Measurements from ENCODE around the gene MED26.

The MED26 gene

GRCh38 chr19:16613841-16614240 lies 14.2 kb downstream of the MED26 start:
- no peak for DNase-seq (ENCODE audit: low spot score)

- DNase-seq (ENCODE audit: low spot score), result no peak
These were observed 15.4 kb downstream of the MED26 start for GRCh38 chr19:16612636-16613035.

GRCh38 chr19:16611121-16611520 lies 16.9 kb downstream of the MED26 start:
- DNase-seq (ENCODE audit: low spot score), result no peak

- no peak for DNase-seq (ENCODE audit: low spot score)
These were observed 18.3 kb downstream of the MED26 start for GRCh38 chr19:16609511-16610200.

GRCh38 chr19:16608290-16608739 lies 19.7 kb downstream of the MED26 start:
- DNase-seq (ENCODE audit: low spot score), result no peak

GRCh38 chr19:16607819-16608218 lies 20.2 kb downstream of the MED26 start:
- no peak for DNase-seq (ENCODE audit: low spot score)

- DNase-seq (ENCODE audit: low spot score), result no peak
These were observed 22.4 kb downstream of the MED26 start for GRCh38 chr19:16605553-16605994.

- DNase-seq (ENCODE audit: low spot score), result no peak
These were observed 22.9 kb downstream of the MED26 start for GRCh38 chr19:16605115-16605514.

- no peak for DNase-seq (ENCODE audit: low spot score)
These were observed 23.4 kb downstream of the MED26 start for GRCh38 chr19:16604615-16605014.

- no peak for DNase-seq (ENCODE audit: low spot score)
These were observed 24.9 kb downstream of the MED26 start for GRCh38 chr19:16603090-16603489.

GRCh38 chr19:16601378-16602052 lies 26.5 kb downstream of the MED26 start:
- DNase-seq (ENCODE audit: low spot score), result no peak

GRCh38 chr19:16600824-16601223 lies 27.2 kb downstream of the MED26 start:
- DNase-seq (ENCODE audit: low spot score), result no peak

GRCh38 chr19:16599655-16600346 lies 28.2 kb downstream of the MED26 start:
- DNase-seq (ENCODE audit: low spot score), result no peak

GRCh38 chr19:16598848-16599247 lies 29.2 kb downstream of the MED26 start:
- no peak for DNase-seq (ENCODE audit: low spot score)

GRCh38 chr19:16596399-16596798 lies 31.6 kb downstream of the MED26 start:
- no peak for DNase-seq (ENCODE audit: low spot score)

GRCh38 chr19:16595097-16595496 lies 32.9 kb downstream of the MED26 start:
- DNase-seq (ENCODE audit: low spot score), result no peak

GRCh38 chr19:16594681-16595091 lies 33.3 kb downstream of the MED26 start:
- no peak for DNase-seq (ENCODE audit: low spot score)

- DNase-seq (ENCODE audit: low spot score), result no peak
These were observed 33.8 kb downstream of the MED26 start for GRCh38 chr19:16594131-16594586.

- no peak for DNase-seq (ENCODE audit: low spot score)
These were observed 34.8 kb downstream of the MED26 start for GRCh38 chr19:16593181-16593580.

- DNase-seq (ENCODE audit: low spot score), result no peak
These were observed 36.0 kb downstream of the MED26 start for GRCh38 chr19:16591803-16592556.

GRCh38 chr19:16590876-16591802 lies 36.9 kb downstream of the MED26 start:
- DNase-seq (ENCODE audit: low spot score), result no peak

Measured in HuH-7 (cell line).